Activated CD4-positive, alpha-beta T cell treated with anti-CD3 and anti-CD28 coated beads, Interleukin-2, amount 50 U/mL, for 24 hours (primary cell): ENCODE measurements around the gene GPS2.
A peak's percentile ranks its signal among the peaks of the same experiment; 100 is the strongest.

Source experiments
- DNase-seq, 2 donors: peaks; one replicate each; pipeline ENCODE4 v3.0.0-alpha.2; 2020; ENCODE audit warnings: low read depth in 1 of 2, low spot score in 1 of 2

Gene GPS2

DNA sequence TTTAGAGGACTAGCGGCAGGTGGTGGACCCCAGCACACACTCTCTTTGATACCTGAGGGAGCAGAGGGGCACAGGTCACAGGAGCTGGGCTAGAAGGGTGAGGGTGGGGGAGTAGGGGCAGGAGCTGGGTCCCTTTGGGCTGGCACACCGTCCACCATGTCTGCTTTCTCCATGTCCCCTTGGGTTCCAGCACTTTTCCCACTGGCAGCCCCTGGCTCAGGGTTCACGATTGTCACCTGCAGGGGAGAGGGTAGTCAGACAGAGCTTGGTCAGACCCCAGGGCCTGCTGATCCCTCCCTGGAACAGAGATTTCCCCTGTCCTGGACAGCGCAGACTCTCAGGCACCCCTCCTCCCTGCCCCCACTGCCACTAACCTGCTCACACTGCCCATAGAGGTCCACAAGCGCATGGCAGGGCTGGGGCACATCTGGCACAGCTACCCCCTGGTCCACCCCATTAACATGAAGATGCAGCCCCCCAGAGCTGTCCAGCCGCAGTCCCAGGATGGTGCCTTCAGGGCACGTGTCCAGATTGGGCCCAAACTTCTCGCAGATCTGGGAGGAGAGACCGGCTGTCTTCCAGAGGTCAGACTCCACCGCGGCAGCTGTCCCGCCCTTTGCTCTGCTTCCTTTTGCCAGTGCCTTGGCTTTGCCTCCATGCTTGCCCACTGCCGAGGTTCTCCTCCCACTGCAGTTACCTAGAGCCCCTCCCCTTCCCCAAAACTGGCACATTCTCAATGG is 3.1 kb upstream of the GPS2 start:
- DNase-seq, result no peak

DNA sequence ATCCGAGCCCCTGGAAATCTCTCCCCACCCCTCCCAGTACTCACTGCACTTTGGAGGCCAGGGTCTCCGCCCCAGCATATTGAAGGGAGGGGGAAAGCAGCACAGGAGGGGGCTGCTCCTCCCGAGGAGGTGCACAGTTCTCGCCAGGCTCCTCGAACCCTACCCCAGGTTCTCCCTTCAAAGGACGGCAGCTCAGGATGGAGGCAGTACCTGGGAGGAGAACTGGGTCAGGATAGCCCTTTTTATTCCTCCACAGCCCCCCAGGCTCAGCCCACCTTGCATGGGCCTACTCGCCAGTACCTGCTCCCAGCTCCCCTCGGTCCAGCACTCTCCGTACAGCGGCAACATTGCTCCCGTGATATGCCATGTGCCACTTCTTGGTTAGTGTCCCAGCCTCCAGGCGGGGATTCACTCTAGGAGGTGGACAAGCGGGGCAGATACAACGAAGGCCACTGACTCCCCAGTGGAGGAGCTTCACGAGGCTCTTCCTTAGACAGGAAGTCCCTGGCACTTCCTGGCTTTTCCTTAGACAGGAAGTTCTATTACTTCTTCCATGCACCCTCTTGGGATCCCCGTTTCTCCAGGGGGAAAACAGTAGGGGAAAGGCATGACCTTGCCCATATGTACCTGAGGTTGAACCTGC is 2.1 kb upstream of the GPS2 start:
- no peak for DNase-seq

- no peak for DNase-seq
Measured at GRCh38 chr17:7315570-7316235, 543 bp upstream of the GPS2 start.

- no peak for DNase-seq
Measured at GRCh38 chr17:7313890-7314718, 1.1 kb downstream of the GPS2 start.

DNA sequence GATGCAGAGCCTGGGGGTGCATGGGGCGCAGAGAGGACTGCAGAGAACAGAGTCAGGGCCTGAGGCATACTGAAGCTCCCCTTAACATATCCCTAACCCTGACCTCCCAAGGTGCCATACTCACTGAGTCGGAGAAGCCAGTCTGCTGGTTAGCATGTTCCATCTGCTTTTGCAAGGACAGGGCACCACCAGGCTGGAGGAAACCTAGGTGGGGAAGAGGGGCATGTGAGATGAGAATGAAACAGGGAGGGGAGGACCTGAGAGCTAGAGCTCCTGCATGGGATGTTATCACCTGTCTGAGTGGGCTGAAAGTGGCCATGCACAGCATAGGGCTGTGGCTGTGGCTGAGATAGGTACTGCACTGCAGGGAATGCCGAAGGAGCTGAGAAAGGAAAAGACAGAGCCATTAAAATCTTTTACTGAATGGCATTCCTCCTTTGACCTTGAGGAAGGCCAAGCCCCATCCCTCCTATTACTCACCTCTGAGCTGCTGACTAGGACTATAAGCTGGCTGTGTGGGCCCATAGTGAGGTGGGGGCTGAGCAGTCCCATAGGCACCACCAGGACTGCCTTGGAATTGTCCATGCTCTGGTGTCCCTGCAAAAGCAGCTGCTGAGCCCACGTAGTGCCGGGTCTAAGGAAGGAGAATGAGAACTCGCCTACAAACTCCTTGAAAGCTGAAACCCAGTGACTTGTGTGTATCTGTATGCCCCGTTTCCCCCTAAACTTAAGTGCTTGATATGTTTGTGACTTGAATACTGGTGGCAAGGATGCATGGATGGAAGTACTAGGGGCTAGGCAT is 1.9 kb downstream of the GPS2 start:
- DNase-seq, result no peak

DNA sequence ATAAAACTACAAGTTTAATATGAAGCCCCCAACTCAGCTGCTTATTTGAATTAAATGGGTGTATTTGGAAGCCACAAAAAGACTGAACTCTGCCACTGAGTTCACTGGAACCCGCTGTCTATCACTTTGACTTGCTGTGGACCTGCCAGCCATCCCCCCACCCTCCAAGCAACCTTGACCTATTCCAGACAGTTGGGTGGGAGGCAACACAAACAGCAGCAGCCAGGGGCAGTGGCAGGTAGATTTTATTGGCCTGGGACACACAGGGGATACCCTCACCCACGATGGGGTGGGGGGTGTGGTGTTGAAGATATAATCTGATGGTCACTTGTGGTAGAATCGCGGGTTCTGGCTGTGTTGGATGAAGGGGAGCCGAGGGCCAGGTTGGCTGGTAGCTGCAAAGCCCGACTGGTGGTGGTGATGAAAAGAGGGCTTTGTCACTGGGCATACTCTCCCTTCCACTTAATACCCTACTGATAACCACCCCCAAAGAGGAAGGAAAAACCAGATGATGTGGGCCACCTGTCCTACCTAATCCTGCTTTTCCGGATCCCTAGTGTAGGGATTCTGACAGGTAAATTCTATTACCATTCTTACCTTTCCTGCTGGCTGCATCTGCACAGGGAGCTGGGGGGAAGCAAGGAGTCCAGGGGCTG is 2.6 kb downstream of the GPS2 start:
- no peak for DNase-seq

- DNase-seq, result no peak
Measured at GRCh38 chr17:7311110-7311705, 4.0 kb downstream of the GPS2 start.

DNA sequence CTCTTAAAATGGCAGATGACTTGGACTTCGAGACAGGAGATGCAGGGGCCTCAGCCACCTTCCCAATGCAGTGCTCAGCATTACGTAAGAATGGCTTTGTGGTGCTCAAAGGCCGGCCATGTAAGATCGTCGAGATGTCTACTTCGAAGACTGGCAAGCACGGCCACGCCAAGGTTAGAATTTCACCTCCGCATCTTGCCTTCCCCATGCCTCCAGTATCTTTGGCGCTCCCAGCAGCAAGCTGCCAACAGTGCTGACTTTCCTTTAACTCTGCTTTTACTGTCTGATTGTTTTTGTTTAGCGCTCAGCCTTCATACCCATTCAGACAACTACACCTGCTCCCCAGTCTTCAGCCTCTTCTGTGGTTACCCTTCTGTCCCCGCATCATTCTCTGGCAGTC is 5.5 kb downstream of the GPS2 start:
- DNase-seq, result no peak

DNA sequence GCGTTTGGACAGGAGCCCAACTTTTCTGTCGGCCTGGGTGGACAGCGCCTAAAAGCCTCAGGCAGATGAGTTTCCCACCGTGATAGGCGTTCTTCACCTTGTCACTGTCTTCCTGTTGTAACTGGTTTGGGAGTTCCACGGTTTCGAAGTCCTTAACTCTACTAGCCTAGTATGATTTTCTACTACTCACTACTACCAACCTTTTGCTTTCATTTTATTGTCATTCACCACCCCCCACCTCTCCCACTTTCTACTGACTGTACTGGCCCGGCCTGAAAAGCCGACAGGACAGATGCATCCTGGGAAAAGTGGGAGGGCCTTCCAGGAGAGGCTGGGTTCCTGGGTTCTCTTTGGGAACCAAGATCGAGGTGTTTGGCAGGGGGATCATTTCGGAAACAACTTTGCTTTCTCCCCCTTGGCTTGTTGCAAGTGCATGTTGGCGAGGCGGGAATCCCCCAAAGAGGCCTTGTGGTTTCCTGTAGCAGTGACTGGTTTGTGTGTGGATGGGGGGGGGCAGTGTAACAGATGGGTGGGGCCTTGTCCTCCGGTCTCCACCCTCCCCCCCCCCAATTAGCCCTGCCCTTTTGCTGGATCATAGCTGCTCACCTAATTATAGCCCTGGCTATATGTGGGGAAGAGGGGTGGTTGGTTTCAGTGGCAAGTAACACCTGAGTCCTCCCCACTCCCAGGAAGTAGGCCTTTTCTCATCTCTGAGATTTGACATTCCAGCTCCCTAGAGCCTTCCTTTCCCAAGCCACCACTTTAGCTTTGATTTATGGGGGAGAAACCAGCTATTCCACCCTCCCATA is 6.3 kb downstream of the GPS2 start:
- peak; percentile 74 to 82 for DNase-seq

GRCh38 chr17:7307686-7308624 is 7.2 kb downstream of the GPS2 start:
- peak in 1 of 2 donors; percentile 30 for DNase-seq

- DNase-seq, result peak; percentile 100
Measured at GRCh38 chr17:7306911-7307685, 8.1 kb downstream of the GPS2 start, which contains the start of gene EIF5A. EIF5A (plus strand) TSS chr17:7307628; CDS start chr17:7309636, 2,008 bp downstream.

- no peak for DNase-seq
Measured at GRCh38 chr17:7304179-7304578, 11.0 kb downstream of the GPS2 start.

DNA sequence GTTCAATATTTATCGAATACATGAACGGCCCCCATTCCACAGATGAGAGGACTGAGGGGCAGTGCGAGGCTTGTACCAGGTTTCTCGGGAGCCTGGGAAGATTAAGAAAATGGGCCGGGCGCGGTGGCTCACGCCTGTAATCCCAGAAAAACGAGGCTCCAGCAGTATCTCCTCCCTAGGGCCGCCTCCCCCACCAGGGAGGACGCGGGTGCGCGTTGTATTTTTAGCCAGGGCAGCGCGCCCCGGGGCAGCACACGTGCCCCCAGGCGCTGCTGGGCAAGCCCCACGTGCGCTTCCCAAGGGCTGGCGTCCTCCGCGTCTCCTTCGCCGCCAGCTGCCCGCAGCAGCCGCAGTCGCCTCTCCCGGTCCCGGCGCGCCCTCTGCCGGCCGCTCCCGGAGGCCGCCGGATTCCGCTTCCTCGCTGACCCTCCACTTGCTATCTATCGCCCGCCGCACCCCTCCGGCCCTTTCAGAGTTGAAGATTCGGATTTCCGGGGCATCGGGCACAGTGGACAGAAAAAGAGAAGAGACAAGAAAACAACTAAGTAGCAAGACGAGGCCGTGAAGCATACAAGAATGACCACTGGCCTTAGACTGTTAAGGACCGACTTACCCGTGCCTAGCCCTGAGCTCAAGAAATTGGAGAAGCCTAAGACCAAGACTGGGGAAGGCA is 18.8 kb downstream of the GPS2 start:
- DNase-seq, result no peak

- no peak for DNase-seq
Measured at GRCh38 chr17:7295230-7296180, 19.7 kb downstream of the GPS2 start.

GRCh38 chr17:7294614-7295153 is 20.5 kb downstream of the GPS2 start, which contains the start of gene YBX2:
YBX2 (minus strand) TSS chr17:7294639; CDS start chr17:7294500, 139 bp downstream.
- DNase-seq, result peak; percentile 38 to 43
